Upper lobe of left lung (tissue), 6 donors: ENCODE results near the gene SCNN1B. TPM values are rescaled to one million over a fixed set of nuclear protein-coding genes. Genes with fewer than 3 reads are reported as not detected.
A peak's percentile ranks its signal among the peaks of the same experiment; 100 is the strongest.
"Not testable (repeated sequence)": the region's sequence is repeated elsewhere in the genome, so short reads cannot be mapped to it uniquely, and the experiment has no call there.

Experiments used
- ATAC-seq, 2 donors: fragments of 200-7000 bp; cut with Tn5 transposase; one replicate each; pipeline ENCODE4 v1.9.1; 2022; ENCODE audit warnings: mild to moderate bottlenecking in 2 of 2, moderate library complexity in 2 of 2; ENCODE audit not compliant: low FRiP score in 2 of 2
- DNase-seq, 2 donors: peaks; one replicate each; pipeline ENCODE4 v3.0.0-alpha.2; 2019 to 2020
- H3K27ac ChIP-seq, 4 donors: fragments of 200-600 bp; sonication (generic); one replicate each; pipeline ENCODE4 v1.5.1; 2016 to 2019
- H3K27me3 ChIP-seq, 4 donors: fragments of 200-600 bp; sonication (generic); one replicate each; pipeline ENCODE4 v1.5.1; 2017 to 2019
- H3K36me3 ChIP-seq, 4 donors: fragments of 200-600 bp; sonication (generic); one replicate each; pipeline ENCODE4 v1.5.1; 2016 to 2019
- H3K4me1 ChIP-seq, 4 donors: fragments of 200-600 bp; sonication (generic); one replicate each; pipeline ENCODE4 v1.5.1; 2018 to 2019
- H3K4me3 ChIP-seq, 4 donors: fragments of 200-600 bp; sonication (generic); one replicate each; pipeline ENCODE4 v1.5.1; 2017 to 2019; ENCODE audit warnings: mild to moderate bottlenecking in 2 of 4, moderate library complexity in 1 of 4
- H3K9me3 ChIP-seq, 4 donors: fragments of 200-600 bp; sonication (generic); one replicate each; pipeline ENCODE4 v1.5.1; 2018 to 2019
- EP300 ChIP-seq, 4 donors: sonication (generic); formaldehyde crosslinking; IDR thresholded peaks; one replicate each; pipeline ENCODE4 v1.5.1; 2017; ENCODE audit warnings: antibody characterized with exemption in 4 of 4, control low read depth in 2 of 4
- POLR2A ChIP-seq, 4 donors: fragments of 450-650 bp; IDR thresholded peaks; one replicate each; pipeline ENCODE4 v1.5.1; 2016 to 2017; ENCODE audit warnings: antibody characterized with exemption in 4 of 4, mild to moderate bottlenecking in 2 of 4
- POLR2AphosphoS5 ChIP-seq, 2 donors: sonication (generic); formaldehyde crosslinking; IDR thresholded peaks; one replicate each; pipeline ENCODE4 v1.5.1; 2017; ENCODE audit warnings: antibody characterized with exemption in 2 of 2
- WGBS, 2 donors: methylation state at CpG; one replicate each; pipeline ENCODE4 v1.1.5; 2017 to 2018; 5-methylcytosine and 5-hydroxymethylcytosine counted together
- total RNA-seq, 6 donors: library from RNA; depleted of rRNA in 4 of 6; stranded (reverse); fragments of >200 nt in 4 of 6; gene quantifications; one replicate each; pipeline versions ENCODE4 v1.1.0 to v1.2.1, GENCODE V29; 2016 to 2021
- TF ChIP-seq, protein P1 (sequence below), 6 experiments: fragments of 450-650 bp in 4 of 6; fragments of 200-600 bp in 2 of 6; sonication (generic) in 2 of 6; IDR thresholded peaks; one replicate each; pipeline ENCODE4 v1.5.1; 2016 to 2019; ENCODE audit warnings: antibody characterized with exemption in 6 of 6
- donor health status: DM: no; HTN: no; CAD: no; lungs with moderate emphysema.
- donor health status: DM: no; HTN: yes; CAD: no; lungs with severe emphysema.

Gene SCNN1B
- total RNA-seq, 6 donors from 2014 or later: 40.3 to 82.0 (median 56.7) TPM

DNA sequence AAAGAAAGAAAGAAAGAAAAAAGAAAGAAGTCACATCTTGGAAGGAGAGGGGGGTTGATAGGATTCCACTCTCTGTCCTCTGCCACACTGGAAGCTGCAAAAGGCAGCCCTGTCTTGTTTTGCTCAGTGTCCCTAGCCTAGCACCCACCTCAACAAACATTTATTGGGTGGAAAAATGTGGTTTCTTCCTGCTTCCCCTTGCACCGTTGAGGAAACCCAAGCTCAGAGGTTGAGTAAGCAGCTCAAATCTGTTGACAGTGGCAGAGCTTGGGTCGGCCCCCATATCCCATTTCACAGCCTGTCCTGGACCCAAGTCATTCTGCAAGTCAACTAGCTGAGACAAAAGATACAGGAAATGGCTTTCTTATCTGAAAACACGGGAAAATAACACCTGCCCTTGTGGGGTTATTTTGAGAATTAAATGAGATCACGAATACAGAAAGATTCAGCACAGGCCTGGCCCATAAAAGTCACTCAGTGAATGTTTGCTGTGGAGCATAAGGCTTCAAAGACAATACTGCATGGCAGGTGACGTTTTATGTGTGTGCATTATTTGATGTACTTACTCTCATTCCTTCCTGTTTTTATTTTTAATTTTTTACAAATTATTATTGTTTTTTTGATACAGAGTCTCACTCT, 63.6 kb downstream of the SCNN1B start:
- Histone ChIP-seq H3K27me3 (no peaks in the 10 kb centered on the region), H3K27ac (peak overlapping the region in 1 of 4 donors; percentile 14), H3K4me1 (peaks cover 5 to 28% (median 25%) of the 10 kb centered on the region in 4 donors), H3K36me3 (no peaks in the 10 kb centered on the region), H3K9me3 (no peaks in the 10 kb centered on the region), H3K4me3 (no peak overlapping the region)
- DNase-seq: no peak
- TF ChIP-seq EP300 (IDR thresholded peaks at IDR 0.05) (no peak), POLR2A (IDR thresholded peaks at IDR 0.05) (no peak), POLR2AphosphoS5 (IDR thresholded peaks at IDR 0.05) (peak in 1 of 2 donors; percentile 23)
- TF ChIP-seq, protein P1, sequence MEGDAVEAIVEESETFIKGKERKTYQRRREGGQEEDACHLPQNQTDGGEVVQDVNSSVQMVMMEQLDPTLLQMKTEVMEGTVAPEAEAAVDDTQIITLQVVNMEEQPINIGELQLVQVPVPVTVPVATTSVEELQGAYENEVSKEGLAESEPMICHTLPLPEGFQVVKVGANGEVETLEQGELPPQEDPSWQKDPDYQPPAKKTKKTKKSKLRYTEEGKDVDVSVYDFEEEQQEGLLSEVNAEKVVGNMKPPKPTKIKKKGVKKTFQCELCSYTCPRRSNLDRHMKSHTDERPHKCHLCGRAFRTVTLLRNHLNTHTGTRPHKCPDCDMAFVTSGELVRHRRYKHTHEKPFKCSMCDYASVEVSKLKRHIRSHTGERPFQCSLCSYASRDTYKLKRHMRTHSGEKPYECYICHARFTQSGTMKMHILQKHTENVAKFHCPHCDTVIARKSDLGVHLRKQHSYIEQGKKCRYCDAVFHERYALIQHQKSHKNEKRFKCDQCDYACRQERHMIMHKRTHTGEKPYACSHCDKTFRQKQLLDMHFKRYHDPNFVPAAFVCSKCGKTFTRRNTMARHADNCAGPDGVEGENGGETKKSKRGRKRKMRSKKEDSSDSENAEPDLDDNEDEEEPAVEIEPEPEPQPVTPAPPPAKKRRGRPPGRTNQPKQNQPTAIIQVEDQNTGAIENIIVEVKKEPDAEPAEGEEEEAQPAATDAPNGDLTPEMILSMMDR (IDR thresholded peaks at IDR 0.05): no peak
- WGBS, 2 donors: 13 to 25% methylated on average over 5 of the region's 5 CpGs
- no peak for ATAC-seq

DNA sequence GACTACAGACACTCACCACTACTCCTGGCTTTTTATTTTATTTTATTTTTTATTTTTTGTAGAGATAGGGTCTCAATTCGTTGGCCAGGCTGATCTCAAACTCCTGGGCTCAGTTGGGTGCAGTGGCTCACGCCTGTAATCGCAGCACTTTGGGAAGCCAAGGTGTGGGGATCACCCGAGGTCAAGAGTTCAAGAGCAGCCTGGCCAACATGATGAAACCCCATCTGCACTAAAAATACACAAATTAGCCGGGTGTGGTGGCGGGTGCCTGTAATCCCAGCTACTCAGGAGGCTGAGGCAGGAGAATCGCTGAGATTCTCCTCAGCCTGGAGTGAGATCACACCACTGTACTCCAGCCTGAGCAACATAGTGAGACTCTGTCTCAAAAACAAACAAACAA, 64.2 kb downstream of the SCNN1B start:
- H3K9me3 ChIP-seq, H3K4me3 ChIP-seq, H3K27me3 ChIP-seq, DNase-seq, ATAC-seq, H3K36me3 ChIP-seq: not testable (repeated sequence)
- 77 to 79% methylated on average over 7 of the region's 7 CpGs for WGBS, 2 donors
- Histone ChIP-seq H3K4me1 (peaks cover 5 to 28% (median 25%) of the 10 kb centered on the region in 4 donors), H3K27ac (peak overlapping the region in 1 of 4 donors; percentile 14)

- H3K4me1 ChIP-seq: peaks cover 0 to 19% (median 17%) of the 10 kb centered on the region in 4 donors
- TF ChIP-seq EP300 (IDR thresholded peaks at IDR 0.05): no peak
- TF ChIP-seq POLR2A (IDR thresholded peaks at IDR 0.05): no peak
- TF ChIP-seq POLR2AphosphoS5 (IDR thresholded peaks at IDR 0.05): no peak
- TF ChIP-seq, protein P1 (IDR thresholded peaks at IDR 0.05): no peak
- H3K9me3 ChIP-seq: no peaks in the 10 kb centered on the region
- H3K27me3 ChIP-seq: no peaks in the 10 kb centered on the region
- 89 to 94% methylated on average over 10 of the region's 10 CpGs for WGBS, 2 donors
- DNase-seq (no peak), ATAC-seq (no peak)
- H3K4me3 ChIP-seq: no peak overlapping the region
- H3K27ac ChIP-seq: no peak overlapping the region
- H3K36me3 ChIP-seq: no peaks in the 10 kb centered on the region
Measured at GRCh38 chr16:23367564-23367963, 65.5 kb downstream of the SCNN1B start.

DNA sequence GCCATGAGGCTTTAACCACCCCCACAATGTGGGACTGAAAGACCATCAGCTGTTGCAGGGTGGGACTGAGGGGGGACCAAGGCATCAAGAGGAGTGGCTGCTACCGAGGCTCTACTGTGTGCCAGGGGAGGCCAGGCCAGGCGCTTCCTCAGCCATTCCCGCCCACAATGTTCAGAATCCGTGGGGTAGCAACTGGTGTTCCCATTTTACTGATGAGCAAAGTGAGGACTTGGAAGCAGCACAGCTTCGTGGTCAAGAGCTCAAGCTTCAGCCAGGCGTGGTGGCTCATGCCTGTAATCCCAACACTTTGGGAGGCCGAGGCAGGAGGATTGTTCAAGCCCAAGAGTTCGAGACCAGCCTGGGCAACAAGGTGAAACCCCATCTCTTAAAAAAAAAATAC, 65.9 kb downstream of the SCNN1B start:
- H3K9me3 ChIP-seq: no peaks in the 10 kb centered on the region
- no peaks in the 10 kb centered on the region for H3K36me3 ChIP-seq
- no peaks in the 10 kb centered on the region for H3K27me3 ChIP-seq
- WGBS, 2 donors: 89 to 91% methylated on average over 8 of the region's 8 CpGs
- H3K4me1 ChIP-seq: peaks cover 0 to 16% (median 13%) of the 10 kb centered on the region in 4 donors
- no peak for TF ChIP-seq POLR2A (IDR thresholded peaks at IDR 0.05)
- no peak for DNase-seq
- no peak overlapping the region for H3K27ac ChIP-seq
- no peak overlapping the region for H3K4me3 ChIP-seq
- no peak for ATAC-seq

DNA sequence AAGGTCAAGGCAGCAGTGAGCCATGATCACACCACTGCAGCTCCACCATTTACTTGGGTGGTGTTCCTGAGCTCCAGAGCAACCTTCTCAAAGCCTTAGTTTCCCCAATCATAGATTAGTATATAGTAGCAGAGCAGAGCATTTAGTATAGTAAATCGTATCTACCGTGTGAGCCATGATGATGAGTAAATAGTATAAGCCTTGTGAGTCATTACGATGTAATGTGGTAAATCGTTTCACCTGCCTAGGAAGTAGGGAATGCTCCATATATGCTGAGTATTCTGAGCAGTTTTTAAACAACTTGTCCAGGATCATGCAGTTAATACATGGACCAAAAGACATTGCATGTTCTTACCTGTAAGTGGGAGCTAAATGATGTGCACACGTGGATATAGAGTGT, 66.4 kb downstream of the SCNN1B start:
- Histone ChIP-seq H3K4me1 (peaks cover 0 to 16% (median 8%) of the 10 kb centered on the region in 4 donors), H3K4me3 (no peak overlapping the region), H3K27ac (no peak overlapping the region), H3K27me3 (no peaks in the 10 kb centered on the region), H3K36me3 (no peaks in the 10 kb centered on the region), H3K9me3 (no peaks in the 10 kb centered on the region)
- 76 to 82% methylated on average over 5 of the region's 5 CpGs for WGBS, 2 donors
- no peak for ATAC-seq
- DNase-seq: no peak
- TF ChIP-seq POLR2AphosphoS5 (IDR thresholded peaks at IDR 0.05) (no peak), EP300 (IDR thresholded peaks at IDR 0.05) (no peak), POLR2A (IDR thresholded peaks at IDR 0.05) (no peak)
- TF ChIP-seq, protein P1 (IDR thresholded peaks at IDR 0.05): no peak

DNA sequence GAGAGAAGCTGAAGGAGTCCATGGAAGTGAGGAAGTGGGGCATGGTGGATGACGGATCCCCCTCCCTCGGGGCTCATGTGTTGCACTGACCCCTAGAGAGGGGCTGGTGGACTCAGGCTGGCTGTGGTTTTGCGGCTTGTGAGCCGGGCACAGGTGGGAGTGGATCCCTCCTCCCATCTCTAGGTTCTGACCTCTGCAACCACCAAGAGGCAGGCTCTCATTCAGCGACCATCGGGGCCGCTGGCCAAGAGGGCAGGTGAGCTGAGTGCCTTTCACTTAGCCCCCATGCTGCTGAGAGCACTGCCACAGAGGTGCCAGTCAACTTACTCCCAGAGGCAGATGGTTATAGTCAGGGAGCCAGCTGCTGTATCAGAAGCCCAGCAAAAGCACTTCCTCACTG, 67.3 kb downstream of the SCNN1B start:
- Histone ChIP-seq H3K36me3 (no peaks in the 10 kb centered on the region), H3K27me3 (no peaks in the 10 kb centered on the region), H3K9me3 (no peaks in the 10 kb centered on the region), H3K4me1 (peaks cover 0 to 14% (median 2%) of the 10 kb centered on the region in 4 donors), H3K27ac (no peak overlapping the region), H3K4me3 (no peak overlapping the region)
- ATAC-seq (no peak), DNase-seq (no peak)
- WGBS, 2 donors: 60 to 68% methylated on average over 4 to 7 of the region's 7 CpGs
- TF ChIP-seq POLR2A (IDR thresholded peaks at IDR 0.05) (no peak), POLR2AphosphoS5 (IDR thresholded peaks at IDR 0.05) (no peak), EP300 (IDR thresholded peaks at IDR 0.05) (no peak)
- TF ChIP-seq, protein P1 (IDR thresholded peaks at IDR 0.05): no peak
